Stimulated activated CD4-positive, alpha-beta T cell treated with anti-CD3 and anti-CD28 coated beads, Interleukin-4, amount 100 ng/mL, for 48 hours (primary cell): ENCODE data around the gene SIGLEC11.
"Not testable (repeated sequence)": the region's sequence is repeated elsewhere in the genome, so short reads cannot be mapped to it uniquely, and the experiment has no call there.

Source experiments
- DNase-seq, 2 donors: peaks; one replicate each; pipeline ENCODE4 v3.0.0-alpha.2; 2020; ENCODE audit warnings: low read depth in 2 of 2

Gene SIGLEC11

GRCh38 chr19:49926515-49926914 lies 34.5 kb downstream of the SIGLEC11 start:
- DNase-seq = no peak

GRCh38 chr19:49925486-49925885 lies 35.5 kb downstream of the SIGLEC11 start:
- no peak for DNase-seq

- DNase-seq = not testable (repeated sequence)
Observed at GRCh38 chr19:49924881-49925210, 36.1 kb downstream of the SIGLEC11 start.

GRCh38 chr19:49924004-49924880 lies 36.7 kb downstream of the SIGLEC11 start:
- no peak for DNase-seq

- DNase-seq = no peak
Observed at GRCh38 chr19:49923055-49924003, 37.6 kb downstream of the SIGLEC11 start.

- DNase-seq = no peak
Observed at GRCh38 chr19:49921871-49922795, 38.8 kb downstream of the SIGLEC11 start.

GRCh38 chr19:49920624-49921363 lies 40.2 kb downstream of the SIGLEC11 start:
- DNase-seq = no peak

- no peak for DNase-seq
Observed at GRCh38 chr19:49918089-49918488, 42.9 kb downstream of the SIGLEC11 start.

GRCh38 chr19:49916839-49917733 lies 43.9 kb downstream of the SIGLEC11 start:
- no peak for DNase-seq

GRCh38 chr19:49915271-49915670 lies 45.7 kb downstream of the SIGLEC11 start:
- DNase-seq = no peak

- DNase-seq = no peak
Observed at GRCh38 chr19:49913720-49914119, 47.3 kb downstream of the SIGLEC11 start.

GRCh38 chr19:49912965-49913685 lies 47.8 kb downstream of the SIGLEC11 start:
- no peak for DNase-seq

- DNase-seq = peak in 1 of 2 donors; percentile 24
Observed at GRCh38 chr19:49911381-49912145, 49.4 kb downstream of the SIGLEC11 start.

GRCh38 chr19:49910179-49910578 lies 50.8 kb downstream of the SIGLEC11 start:
- DNase-seq = no peak

GRCh38 chr19:49908480-49909420 lies 52.2 kb downstream of the SIGLEC11 start:
- no peak for DNase-seq

- no peak for DNase-seq
Observed at GRCh38 chr19:49907745-49908446, 53.1 kb downstream of the SIGLEC11 start.
